Psoas muscle (tissue), 8 donors: ENCODE results near the gene TRAF3IP3. TPM values are rescaled to one million over a fixed set of nuclear protein-coding genes. Genes with fewer than 3 reads are reported as not detected.
A peak's percentile ranks its signal among the peaks of the same experiment; 100 is the strongest.

ENCODE experiments used
- ATAC-seq, 4 donors: fragments of 200-7000 bp; cut with Tn5 transposase; one replicate each; pipeline ENCODE4 v1.9.1; 2020; ENCODE audit warnings: moderate library complexity in 3 of 4, mild to moderate bottlenecking in 2 of 4
- DNase-seq, 2 donors: peaks; one replicate each; pipeline ENCODE4 v3.0.0-alpha.2; 2020
- H3K27ac ChIP-seq: fragments of 200-600 bp; one replicate; pipeline ENCODE4 v1.8.0; 2022
- H3K27me3 ChIP-seq, 3 donors: fragments of 200-600 bp in 1 of 3; one replicate each; pipeline versions ENCODE4 v1.6.1 to v1.8.0; 2013 to 2022; ENCODE audit warnings: low read length in 2 of 3, mild to moderate bottlenecking in 2 of 3, moderate library complexity in 1 of 3; ENCODE audit not compliant: insufficient read depth in 3 of 3
- H3K36me3 ChIP-seq, 2 donors: fragments of 200-600 bp in 1 of 2; one replicate each; pipeline versions ENCODE4 v1.6.1 to v1.8.0; 2013 to 2022; ENCODE audit warnings: low read depth in 1 of 2, mild to moderate bottlenecking in 1 of 2, moderate library complexity in 1 of 2; ENCODE audit not compliant: insufficient read depth in 1 of 2
- H3K4me1 ChIP-seq: fragments of 200-600 bp; one replicate; pipeline ENCODE4 v1.8.0; 2022
- H3K4me3 ChIP-seq: fragments of 200-600 bp; one replicate; pipeline ENCODE4 v1.8.0; 2022; ENCODE audit warnings: mild to moderate bottlenecking
- H3K9me3 ChIP-seq: fragments of 200-600 bp; one replicate; pipeline ENCODE4 v1.8.0; 2022
- CTCF ChIP-seq: fragments of 200-600 bp; IDR thresholded peaks from one replicate; pipeline ENCODE4 v1.8.0; 2022; ENCODE audit warnings: antibody characterized with exemption
- WGBS, 3 donors: extraction: QIAGEN DNeasy Blood & Tissue Kit; methylation state at CpG; one replicate each; pipeline versions ENCODE4 v1.1.6 to v1.1.7; 2013; 5-methylcytosine and 5-hydroxymethylcytosine counted together
- intact Hi-C, 2 donors: fragments of 100-400 bp; cut with DNase I; formaldehyde crosslinking; loops; one replicate each; pipeline versions ENCODE4 v1.11.0 to v1.14.2; 2022
- polyA plus RNA-seq, 3 donors: library from polyadenylated mRNA; stranded (reverse); fragments of 200-250 nt; gene quantifications; one replicate each; pipeline ENCODE4 v1.2.3, GENCODE V29; 2013
- total RNA-seq, 4 donors: library from RNA; stranded (reverse); fragmentation: NEBNext Ultra II Directional in 2 of 4; extraction: Animal tissue kit (Norgen Biotek cat#: 25700) in 2 of 4; gene quantifications; one replicate each; pipeline versions ENCODE4 v1.2.1 to v1.2.4, GENCODE V29; 2021 to 2023
- donor health status: healthy with polysubstance abuse.
- donor health status: DM: no; HTN: no; CAD: no; lungs with moderate emphysema.
- donor health status: Bipolar disorder and iron deficiency.
- donor health status: healthy.
- donor health status: DM: yes; HTN: yes; CAD: no.
- donor health status: DM: no; HTN: no; CAD: no.
- donor health status: DM: no; HTN: no; CAD: no.
- donor health status: DM: yes; HTN: yes; CAD: no.

Gene TRAF3IP3
- total and polyA plus RNA-seq, 7 donors: 0.23 to 2.0 (median 0.84) TPM

- no peak overlapping the region for H3K4me3 ChIP-seq
- DNase-seq (no peak), ATAC-seq (no peak)
- intact Hi-C loops: no loop called here
- no peaks in the 10 kb centered on the region for H3K4me1 ChIP-seq
- no peaks in the 10 kb centered on the region for H3K9me3 ChIP-seq
- no peaks in the 10 kb centered on the region for H3K36me3 ChIP-seq
- TF ChIP-seq CTCF: no peak
- no peaks in the 10 kb centered on the region for H3K27me3 ChIP-seq
- no peak overlapping the region for H3K27ac ChIP-seq
Observed at GRCh38 chr1:209761011-209761635, 5.3 kb downstream of the TRAF3IP3 start.

- intact Hi-C loops: no loop called here
Observed at GRCh38 chr1:209766051-209766450, 10.2 kb downstream of the TRAF3IP3 start.

GRCh38 chr1:209767096-209767495, 11.2 kb downstream of the TRAF3IP3 start:
- no peak for DNase-seq

More at GRCh38 chr1:209766051-209766450, 10.2 kb downstream of the TRAF3IP3 start:
- Histone ChIP-seq H3K4me1 (no peaks in the 10 kb centered on the region), H3K36me3 (no peaks in the 10 kb centered on the region), H3K27me3 (no peaks in the 10 kb centered on the region), H3K4me3 (no peak overlapping the region), H3K9me3 (no peaks in the 10 kb centered on the region), H3K27ac (no peak overlapping the region)
- DNase-seq (no peak), ATAC-seq (no peak)
- TF ChIP-seq CTCF: no peak
- WGBS, 3 donors: 73 to 86% (median 73%) methylated on average over 2 of the region's 2 CpGs

GRCh38 chr1:209767706-209768105, 11.9 kb downstream of the TRAF3IP3 start:
- DNase-seq: no peak
- H3K4me3 ChIP-seq: no peak overlapping the region
- no peak for ATAC-seq
- H3K27me3 ChIP-seq: no peaks in the 10 kb centered on the region
- no peak overlapping the region for H3K27ac ChIP-seq
- no peaks in the 10 kb centered on the region for H3K36me3 ChIP-seq
- H3K4me1 ChIP-seq: no peaks in the 10 kb centered on the region
- intact Hi-C loops: no loop called here
- TF ChIP-seq CTCF: no peak
- no peaks in the 10 kb centered on the region for H3K9me3 ChIP-seq

More at GRCh38 chr1:209767096-209767495, 11.2 kb downstream of the TRAF3IP3 start:
- intact Hi-C loops: no loop called here
- H3K4me3 ChIP-seq: no peak overlapping the region
- no peaks in the 10 kb centered on the region for H3K27me3 ChIP-seq
- no peak overlapping the region for H3K27ac ChIP-seq
- no peak for TF ChIP-seq CTCF
- H3K9me3 ChIP-seq: no peaks in the 10 kb centered on the region
- no peak for ATAC-seq
- no peaks in the 10 kb centered on the region for H3K36me3 ChIP-seq
- no peaks in the 10 kb centered on the region for H3K4me1 ChIP-seq

- no peaks in the 10 kb centered on the region for H3K9me3 ChIP-seq
- ATAC-seq (peak in 1 of 4 donors; percentile 16), DNase-seq (no peak)
- no peak for TF ChIP-seq CTCF
- no peaks in the 10 kb centered on the region for H3K36me3 ChIP-seq
- WGBS, 3 donors: 84 to 89% (median 85%) methylated on average over 9 of the region's 9 CpGs
- no peaks in the 10 kb centered on the region for H3K27me3 ChIP-seq
- H3K27ac ChIP-seq: no peak overlapping the region
- intact Hi-C loops: no loop called here
- peak overlapping the region; percentile 19 for H3K4me3 ChIP-seq
- no peaks in the 10 kb centered on the region for H3K4me1 ChIP-seq
Observed at GRCh38 chr1:209768354-209768774, 12.5 kb downstream of the TRAF3IP3 start.
